ENCODE results near the gene COBLL1.

The COBLL1 gene

DNA sequence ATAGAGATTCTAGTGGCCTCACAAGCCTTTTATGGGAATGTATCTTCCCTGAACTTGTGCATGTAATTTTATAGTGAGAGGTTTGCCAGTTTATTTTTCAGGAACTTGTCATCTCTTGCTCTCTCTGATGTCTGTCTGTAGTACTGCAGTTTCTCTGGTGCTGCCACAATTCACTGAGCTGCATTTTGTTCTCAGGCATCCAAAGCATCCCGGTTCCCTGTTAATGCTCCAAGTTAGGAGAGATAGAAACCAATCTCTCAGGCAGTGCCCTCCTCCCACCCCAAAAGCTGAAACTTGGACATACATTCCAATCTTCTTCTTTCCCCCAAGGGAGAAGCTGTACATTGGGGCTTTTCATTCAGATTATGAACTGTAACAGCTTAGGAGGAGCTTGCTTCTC, 190.3 kb downstream of the COBLL1 start:
- Histone ChIP-seq H3K9me3 (ENCODE audit: control insufficient read depth, low read length) (no peaks in the 10 kb centered on the region), H3K4me3 (ENCODE audit: extremely low read depth, insufficient read depth, low read length, poor library complexity, severe bottlenecking) (no peak overlapping the region), H3K27ac (ENCODE audit: low read depth, low read length, severe bottlenecking) (no peak overlapping the region), H3K36me3 (ENCODE audit: control insufficient read depth, insufficient read depth, low read length) (no peaks in the 10 kb centered on the region), H3K4me1 (ENCODE audit: control insufficient read depth, insufficient read depth, low read length, poor library complexity, severe bottlenecking) (no peaks in the 10 kb centered on the region)
- 80% methylated on average over 1 of the region's 1 CpG; no CpG with 5 or more reads in 1 of the 2 experiments for WGBS, 2 experiments (ENCODE audit: insufficient coverage in 2 of 2)

DNA sequence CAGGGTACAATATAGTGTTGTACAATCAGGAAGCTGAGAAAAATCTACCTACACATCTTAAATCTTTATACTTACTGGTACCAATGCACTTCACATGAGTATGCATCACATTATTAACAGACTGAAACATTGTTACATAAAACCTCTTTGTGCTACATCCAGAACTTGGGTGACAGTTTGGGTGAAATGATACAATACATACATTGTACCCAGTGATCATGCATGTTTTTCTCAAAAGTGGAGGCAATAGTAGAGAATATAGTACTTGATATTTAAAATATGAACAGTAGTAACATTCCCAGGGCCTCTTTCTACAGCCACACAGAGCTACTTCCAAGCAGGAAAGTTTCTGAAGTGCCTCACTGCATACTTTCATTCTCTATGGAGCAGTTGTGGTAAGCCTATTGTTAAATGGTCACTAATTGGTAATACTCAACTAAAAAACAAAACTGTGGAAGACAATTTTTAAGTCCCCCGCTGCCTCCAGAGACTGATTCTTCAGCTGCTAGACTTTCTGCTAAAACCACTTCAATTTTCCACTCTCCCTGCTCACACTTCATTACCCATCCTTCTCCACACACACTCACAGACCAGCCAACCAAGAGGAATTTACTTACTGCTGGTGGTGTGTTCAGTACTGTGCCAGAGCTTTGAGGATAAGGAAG, 197.5 kb downstream of the COBLL1 start:
- no peaks in the 10 kb centered on the region for H3K9me3 ChIP-seq (ENCODE audit: control insufficient read depth, low read length)
- no peaks in the 10 kb centered on the region for H3K36me3 ChIP-seq (ENCODE audit: control insufficient read depth, insufficient read depth, low read length)
- H3K4me3 ChIP-seq (ENCODE audit: extremely low read depth, insufficient read depth, low read length, poor library complexity, severe bottlenecking), result no peak overlapping the region
- H3K4me1 ChIP-seq (ENCODE audit: control insufficient read depth, insufficient read depth, low read length, poor library complexity, severe bottlenecking), result no peaks in the 10 kb centered on the region
- no peak overlapping the region for H3K27ac ChIP-seq (ENCODE audit: low read depth, low read length, severe bottlenecking)
- WGBS, 2 experiments (ENCODE audit: insufficient coverage in 2 of 2), result 67% methylated on average over 1 of the region's 1 CpG; no CpG with 5 or more reads in 1 of the 2 experiments

DNA sequence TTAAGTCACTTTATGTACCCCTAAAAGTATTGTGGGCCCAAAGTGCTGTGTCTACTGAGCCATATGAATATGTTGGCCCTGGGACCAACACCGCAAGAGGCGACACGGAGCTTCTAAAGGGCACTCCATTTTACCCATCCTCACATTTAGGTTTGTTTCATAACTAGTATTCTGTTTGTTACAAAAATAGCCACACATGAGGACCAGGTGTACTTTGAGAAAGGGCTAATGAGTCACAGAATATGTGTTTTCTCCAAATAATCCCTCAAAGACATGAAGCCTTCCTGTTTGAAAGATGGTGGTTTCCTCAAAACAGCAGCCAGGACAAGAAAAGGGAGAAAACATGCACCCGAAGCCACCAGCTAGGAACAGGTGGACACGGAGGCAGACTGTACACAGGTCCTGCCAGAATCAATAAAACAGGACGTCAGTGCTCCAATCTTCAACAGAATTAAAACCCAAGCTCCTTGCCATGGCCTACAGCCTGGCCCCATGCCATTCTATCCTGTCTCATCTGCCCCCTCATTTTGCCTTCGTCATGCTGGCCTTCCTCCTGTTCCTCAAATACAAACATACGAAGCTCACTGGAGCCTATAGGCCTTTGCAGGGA, 198.6 kb downstream of the COBLL1 start:
- no peak overlapping the region for H3K27ac ChIP-seq (ENCODE audit: low read depth, low read length, severe bottlenecking)
- no peaks in the 10 kb centered on the region for H3K9me3 ChIP-seq (ENCODE audit: control insufficient read depth, low read length)
- H3K36me3 ChIP-seq (ENCODE audit: control insufficient read depth, insufficient read depth, low read length), result no peaks in the 10 kb centered on the region
- 87 to 99% methylated on average over 4 to 5 of the region's 8 CpGs for WGBS, 2 experiments (ENCODE audit: insufficient coverage in 2 of 2)
- H3K4me1 ChIP-seq (ENCODE audit: control insufficient read depth, insufficient read depth, low read length, poor library complexity, severe bottlenecking), result no peaks in the 10 kb centered on the region
- no peak overlapping the region for H3K4me3 ChIP-seq (ENCODE audit: extremely low read depth, insufficient read depth, low read length, poor library complexity, severe bottlenecking)

DNA sequence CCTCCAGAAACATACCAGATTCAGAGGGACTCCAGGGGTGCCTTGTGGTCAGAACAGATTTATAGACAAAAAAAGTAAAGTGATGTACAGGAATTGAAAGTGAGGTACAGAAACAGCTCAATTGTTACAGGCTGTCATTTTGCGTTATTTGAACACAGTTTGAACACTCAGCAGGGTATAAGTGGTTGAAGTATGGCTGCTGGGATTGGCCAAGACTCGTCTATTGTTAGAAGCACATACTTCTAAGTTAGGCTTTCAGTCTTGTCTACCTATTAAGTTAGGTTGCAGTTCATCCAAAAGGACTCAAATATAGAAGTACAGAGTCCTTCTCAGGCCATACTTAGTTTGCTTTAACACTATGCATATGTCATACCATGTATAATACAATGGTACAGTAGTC, 199.4 kb downstream of the COBLL1 start:
- WGBS, 2 experiments (ENCODE audit: insufficient coverage in 2 of 2), result 89 to 100% methylated on average over 1 to 2 of the region's 2 CpGs
- H3K9me3 ChIP-seq (ENCODE audit: control insufficient read depth, low read length), result no peaks in the 10 kb centered on the region
- H3K27ac ChIP-seq (ENCODE audit: low read depth, low read length, severe bottlenecking), result no peak overlapping the region
- no peaks in the 10 kb centered on the region for H3K36me3 ChIP-seq (ENCODE audit: control insufficient read depth, insufficient read depth, low read length)
- no peaks in the 10 kb centered on the region for H3K4me1 ChIP-seq (ENCODE audit: control insufficient read depth, insufficient read depth, low read length, poor library complexity, severe bottlenecking)
- no peak overlapping the region for H3K4me3 ChIP-seq (ENCODE audit: extremely low read depth, insufficient read depth, low read length, poor library complexity, severe bottlenecking)
